GM12874 (cell line): Measurements from ENCODE around the gene TOGARAM2.

ENCODE experiments used
- TF ChIP-seq, protein P1 (sequence below): IDR thresholded peaks from 2 replicates; pipeline ENCODE4 v1.5.1; 2011; ENCODE audit warnings: low read depth, mild to moderate bottlenecking, control low read depth, low read length, moderate library complexity; ENCODE audit not compliant: insufficient read depth

TOGARAM2 gene

GRCh38 chr2:29053223-29053622 is 72.1 kb downstream of the TOGARAM2 start:
- TF ChIP-seq, protein P1, sequence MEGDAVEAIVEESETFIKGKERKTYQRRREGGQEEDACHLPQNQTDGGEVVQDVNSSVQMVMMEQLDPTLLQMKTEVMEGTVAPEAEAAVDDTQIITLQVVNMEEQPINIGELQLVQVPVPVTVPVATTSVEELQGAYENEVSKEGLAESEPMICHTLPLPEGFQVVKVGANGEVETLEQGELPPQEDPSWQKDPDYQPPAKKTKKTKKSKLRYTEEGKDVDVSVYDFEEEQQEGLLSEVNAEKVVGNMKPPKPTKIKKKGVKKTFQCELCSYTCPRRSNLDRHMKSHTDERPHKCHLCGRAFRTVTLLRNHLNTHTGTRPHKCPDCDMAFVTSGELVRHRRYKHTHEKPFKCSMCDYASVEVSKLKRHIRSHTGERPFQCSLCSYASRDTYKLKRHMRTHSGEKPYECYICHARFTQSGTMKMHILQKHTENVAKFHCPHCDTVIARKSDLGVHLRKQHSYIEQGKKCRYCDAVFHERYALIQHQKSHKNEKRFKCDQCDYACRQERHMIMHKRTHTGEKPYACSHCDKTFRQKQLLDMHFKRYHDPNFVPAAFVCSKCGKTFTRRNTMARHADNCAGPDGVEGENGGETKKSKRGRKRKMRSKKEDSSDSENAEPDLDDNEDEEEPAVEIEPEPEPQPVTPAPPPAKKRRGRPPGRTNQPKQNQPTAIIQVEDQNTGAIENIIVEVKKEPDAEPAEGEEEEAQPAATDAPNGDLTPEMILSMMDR: no peak

DNA sequence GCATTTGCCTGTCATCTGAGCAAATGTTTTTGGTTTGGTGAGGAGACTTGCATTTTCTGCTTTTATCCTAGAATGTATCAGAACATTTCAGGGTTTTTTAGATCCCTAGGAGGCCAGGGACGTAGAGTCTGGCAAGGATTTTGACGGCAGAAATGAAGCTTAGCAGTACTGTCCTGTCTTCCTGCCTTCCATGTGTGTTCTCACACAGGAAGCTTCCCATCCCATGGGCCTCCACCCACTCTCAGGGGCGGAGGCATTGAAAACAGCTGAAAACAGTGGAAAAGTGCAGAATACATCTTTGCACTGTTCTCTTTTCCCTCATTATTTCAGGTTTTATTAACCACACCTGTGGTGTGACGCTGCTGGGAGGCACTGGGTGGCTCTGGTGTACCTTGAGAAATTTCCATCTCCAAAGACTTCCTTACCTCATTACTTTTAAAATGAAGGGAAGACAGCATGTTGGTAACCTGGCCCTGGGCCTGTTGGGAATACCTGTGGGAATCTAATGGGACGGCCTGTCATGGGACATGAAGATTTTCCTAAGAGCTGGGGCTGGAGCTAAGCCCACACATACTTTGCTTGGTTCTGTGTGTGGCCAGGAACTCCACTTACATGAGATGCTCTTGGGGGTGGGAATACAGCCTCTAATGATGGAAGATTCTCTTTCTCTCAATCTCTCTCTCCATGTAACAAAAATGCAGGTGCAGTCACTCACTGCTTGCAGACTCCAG is 72.7 kb downstream of the TOGARAM2 start:
- TF ChIP-seq, protein P1: no peak

GRCh38 chr2:29054430-29054829 is 73.3 kb downstream of the TOGARAM2 start:
- TF ChIP-seq, protein P1: no peak

GRCh38 chr2:29055601-29056000 is 74.5 kb downstream of the TOGARAM2 start:
- TF ChIP-seq, protein P1: no peak

DNA sequence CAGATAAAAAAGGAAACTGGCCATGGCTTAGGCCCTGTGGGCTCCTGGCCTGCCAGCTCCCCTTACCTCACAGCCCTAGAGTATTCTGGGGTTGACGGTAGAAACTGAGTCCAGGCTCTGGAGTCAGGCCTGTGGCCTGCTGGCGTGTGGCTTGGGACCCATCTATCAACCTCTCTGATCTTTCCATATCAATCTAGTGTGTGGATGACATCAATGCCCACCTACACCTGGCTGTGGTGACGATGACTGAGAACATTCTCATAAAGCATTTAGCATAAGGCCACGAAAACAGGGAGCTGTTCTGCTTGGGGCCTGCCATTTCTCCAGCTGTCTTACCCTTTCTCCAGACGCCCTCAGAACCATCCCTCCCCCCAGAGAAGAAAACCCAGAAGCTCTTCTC is 75.4 kb downstream of the TOGARAM2 start:
- TF ChIP-seq, protein P1: no peak

DNA sequence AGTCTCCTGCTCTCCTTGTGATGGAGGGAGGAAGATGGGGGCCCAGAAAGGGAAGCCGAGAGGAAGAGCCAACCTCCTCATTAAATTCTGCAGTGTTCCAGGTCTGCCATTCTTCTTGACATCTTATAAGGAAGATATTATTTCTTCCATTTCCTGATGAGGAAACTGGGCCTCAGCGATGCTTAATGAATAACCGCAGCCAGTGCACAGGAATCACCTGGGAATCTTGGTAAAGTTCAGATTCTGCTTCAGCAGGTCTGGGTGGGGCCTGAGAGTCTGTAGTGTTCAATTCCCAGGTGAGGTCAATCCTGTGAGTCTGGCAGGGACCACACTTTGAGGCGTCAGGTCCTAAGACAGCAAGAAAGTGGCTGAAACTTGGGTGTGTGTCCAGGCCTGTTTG is 75.9 kb downstream of the TOGARAM2 start:
- TF ChIP-seq, protein P1: no peak

DNA sequence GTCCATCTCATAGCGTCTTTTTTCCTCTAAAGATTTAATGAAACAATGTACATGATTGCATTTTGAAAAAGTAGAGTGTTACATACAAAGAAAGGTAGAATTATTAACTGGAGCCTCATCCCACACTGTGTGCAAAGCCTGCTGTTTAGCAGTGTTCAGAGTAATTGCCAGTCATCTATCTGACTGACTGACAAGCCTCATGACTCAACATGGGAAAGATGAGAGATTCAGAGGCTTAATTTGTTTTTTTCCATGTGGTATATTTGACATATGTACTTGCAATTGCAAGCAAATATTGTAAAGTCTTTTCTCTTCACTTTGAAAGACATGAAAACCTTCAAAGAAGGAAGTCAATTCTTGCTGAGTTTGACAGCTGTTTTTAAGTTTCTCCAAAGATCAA is 78.5 kb downstream of the TOGARAM2 start:
- TF ChIP-seq, protein P1: no peak
